HG03135 (cell line): ENCODE data around the gene CAMK2N1.

ENCODE experiments used
- ATAC-seq: cut with Tn5 transposase; IDR thresholded peaks from one replicate; pipeline ENCODE4 v1.9.1; 2021; ENCODE audit warnings: mild to moderate bottlenecking, moderate library complexity; ENCODE audit not compliant: unreplicated experiment

CAMK2N1 gene

DNA sequence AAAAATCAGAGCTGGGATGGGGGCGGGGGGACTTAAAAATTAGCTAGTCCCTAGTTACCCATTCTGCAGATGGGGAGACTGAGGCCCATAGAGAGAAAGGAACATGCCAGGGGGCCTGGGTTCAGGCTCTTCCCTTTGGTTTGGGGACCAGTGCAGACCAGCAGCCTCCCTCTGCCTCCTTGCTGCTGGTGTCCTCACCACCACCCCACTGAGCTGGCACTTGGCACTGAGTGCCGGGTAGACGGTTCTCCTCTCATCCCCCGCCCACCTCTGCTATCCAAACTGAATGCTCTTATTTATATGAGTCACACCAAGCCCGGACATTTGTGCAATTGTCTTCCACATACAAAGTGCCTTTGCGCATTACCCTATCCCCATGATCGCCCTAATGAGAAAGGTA lies 39.2 kb downstream of the CAMK2N1 start:
- no peak for ATAC-seq

DNA sequence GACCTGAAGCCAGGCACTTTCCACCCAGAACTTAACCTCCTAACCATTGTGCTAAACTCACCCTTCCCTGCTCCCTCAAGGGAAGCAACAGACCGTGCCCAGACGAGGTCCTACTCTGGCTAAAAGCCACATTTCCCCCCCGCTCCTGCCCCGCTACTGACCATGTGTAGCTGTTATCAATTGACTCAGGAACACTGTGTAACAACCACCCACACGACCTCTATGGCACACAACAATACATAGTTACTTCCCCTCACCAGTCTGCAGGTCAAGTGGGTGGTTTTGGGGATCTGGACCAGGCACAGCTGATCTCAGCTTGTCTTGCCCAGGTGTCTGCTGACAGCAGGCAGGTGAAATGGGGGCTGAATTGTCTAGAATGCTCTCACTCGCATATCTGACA lies 40.1 kb downstream of the CAMK2N1 start:
- ATAC-seq = no peak

DNA sequence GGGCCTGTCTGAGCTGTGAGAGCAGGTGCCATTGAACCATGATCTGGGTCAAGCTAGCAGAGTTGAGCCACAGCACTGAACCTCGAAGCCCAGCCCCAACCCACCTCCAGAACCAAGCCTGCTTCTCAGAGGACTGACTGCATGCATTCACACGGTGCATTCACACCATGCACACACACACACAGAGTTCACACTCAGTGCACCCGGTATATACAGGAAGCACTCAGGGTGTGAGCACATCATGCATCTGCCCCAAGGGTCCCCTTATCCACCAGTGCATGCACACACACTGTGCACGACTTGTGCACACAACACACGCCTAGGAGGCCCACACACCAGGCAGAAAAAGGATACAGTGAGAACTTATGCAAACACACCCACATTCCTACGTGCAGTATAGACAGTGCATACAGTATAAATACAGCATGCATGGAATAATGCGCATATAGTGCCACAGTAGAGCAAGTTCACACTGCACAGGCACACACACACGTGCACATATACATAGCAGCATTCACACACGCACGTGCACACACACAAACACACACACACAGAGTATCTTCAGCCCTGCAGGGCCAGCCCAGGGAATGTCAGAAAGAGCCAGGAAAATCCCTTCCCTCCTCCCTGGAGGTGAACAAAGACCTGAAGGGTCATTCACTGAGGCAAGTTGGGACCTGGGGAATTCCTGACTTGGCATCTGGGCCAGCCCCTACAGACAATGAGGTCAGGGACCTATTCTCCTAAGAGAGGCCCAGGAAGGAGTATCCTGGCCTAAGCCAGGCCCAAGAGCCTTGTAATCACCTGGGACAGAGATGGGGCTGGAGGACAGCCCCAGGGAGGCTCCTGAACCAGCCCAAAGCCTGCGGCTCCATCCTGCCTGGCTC lies 42.1 kb downstream of the CAMK2N1 start:
- ATAC-seq = no peak

DNA sequence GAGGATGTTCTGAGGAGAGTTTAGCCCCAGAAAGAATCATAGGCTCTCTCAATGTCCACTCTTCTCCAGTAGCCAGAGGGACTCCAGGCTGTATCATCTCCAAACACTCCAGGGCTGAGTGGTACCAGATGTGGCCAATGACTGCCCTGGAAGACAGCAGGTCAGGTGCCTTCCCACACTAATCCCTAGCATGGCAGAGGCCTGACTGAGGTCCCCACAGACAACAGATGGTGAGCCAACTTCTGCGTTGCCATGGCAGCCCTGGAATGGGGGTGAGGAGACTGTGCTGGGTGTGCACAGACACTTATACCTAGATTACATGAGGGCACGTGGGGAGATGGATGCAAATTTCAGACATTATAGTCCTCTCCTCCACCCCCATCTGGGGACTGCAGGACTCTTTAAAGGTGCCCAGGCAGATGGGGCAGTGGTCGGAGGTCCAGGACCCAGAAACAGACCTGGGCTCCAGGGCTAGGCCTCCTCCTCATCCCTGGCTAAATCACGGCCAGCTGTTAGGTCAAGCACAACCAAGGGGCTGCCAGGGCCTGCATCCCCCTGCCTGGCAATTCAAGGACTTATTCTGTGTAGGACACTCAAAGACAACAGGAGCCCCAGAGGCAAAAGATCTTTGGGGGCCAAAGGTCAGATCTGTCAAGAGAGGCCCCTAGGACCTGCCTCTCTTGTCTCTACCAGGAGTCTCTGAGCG lies 42.9 kb downstream of the CAMK2N1 start:
- no peak for ATAC-seq

DNA sequence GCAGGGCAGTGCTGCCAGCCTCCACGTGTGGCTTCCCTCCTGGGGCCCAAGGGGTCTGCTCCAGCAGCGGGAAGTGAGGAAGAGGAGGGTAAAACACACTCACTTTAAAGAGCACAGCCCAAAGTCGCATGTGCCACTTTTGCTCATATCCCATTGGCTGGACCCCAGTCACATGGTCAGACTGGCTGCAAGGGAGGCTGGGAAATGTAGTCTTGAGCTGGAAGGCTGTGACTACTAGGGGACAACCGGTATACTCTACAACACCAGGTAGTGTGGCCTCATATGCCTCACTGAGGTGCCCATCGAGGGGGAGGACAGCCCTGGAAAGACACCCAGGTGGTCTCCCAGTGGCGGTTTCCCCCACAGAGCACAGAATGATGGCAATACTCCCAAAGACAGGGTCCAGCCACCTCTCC lies 45.2 kb downstream of the CAMK2N1 start:
- no peak for ATAC-seq

DNA sequence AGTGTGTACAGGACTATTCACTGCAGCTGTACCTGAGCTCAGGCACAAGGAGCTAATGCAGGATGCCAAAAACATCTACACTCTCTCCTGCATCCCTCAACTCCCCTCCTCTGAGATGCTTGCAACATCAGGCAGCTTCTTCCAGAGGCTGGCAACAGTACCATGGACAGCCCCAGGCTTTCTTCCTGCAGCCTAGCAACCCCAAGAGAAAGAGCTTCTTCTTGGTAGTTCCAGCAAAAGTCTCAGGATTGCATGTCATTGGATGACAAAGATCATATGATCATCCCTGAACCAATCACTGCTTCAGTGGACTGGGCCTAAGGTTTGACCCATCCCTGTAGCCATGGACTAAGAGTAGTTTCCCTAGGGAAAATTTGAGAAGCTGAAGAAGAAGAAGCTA lies 46.7 kb downstream of the CAMK2N1 start:
- no peak for ATAC-seq

DNA sequence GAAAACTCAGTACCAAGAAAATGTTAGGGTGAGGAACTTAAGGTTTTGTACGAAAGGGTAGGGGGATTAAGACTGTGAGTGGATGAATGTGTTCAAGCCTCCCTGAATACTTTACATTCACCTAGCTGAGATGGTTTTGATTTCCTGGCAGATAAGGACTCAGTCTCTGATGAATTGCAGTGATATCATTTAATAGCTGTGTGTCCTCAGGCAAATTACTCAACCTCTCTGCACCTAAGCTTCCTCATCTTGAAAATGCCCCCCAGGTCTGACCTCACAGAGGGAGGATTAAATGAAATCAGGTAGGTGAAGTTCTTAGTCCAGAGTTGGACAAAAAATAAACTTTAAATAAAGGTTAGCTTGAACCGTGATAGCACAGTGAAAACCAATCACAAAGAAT lies 48.4 kb downstream of the CAMK2N1 start:
- no peak for ATAC-seq

DNA sequence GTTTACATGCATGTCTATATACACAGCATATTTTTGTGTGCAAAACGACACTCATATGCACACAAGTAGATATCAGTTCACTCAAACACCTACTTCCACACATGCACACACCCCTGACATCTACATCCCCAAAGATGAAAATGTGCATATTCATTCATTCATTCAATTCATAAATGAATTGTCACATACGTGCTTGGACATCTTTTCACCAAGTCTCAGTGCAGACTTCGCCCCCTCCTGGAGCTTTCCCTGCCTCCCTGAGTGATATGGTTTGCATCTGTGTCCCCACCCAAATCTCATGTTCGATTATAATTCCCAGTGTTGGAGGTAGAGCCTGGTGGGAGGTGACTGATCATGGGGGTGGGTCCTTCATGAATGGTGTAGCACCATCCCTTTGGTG lies 53.1 kb downstream of the CAMK2N1 start:
- no peak for ATAC-seq
